PC-3 (cell line): ENCODE results near the gene NNMT. TPM values are rescaled to one million over a fixed set of nuclear protein-coding genes. Genes with fewer than 3 reads are reported as not detected.

Source experiments
- ATAC-seq: fragments of 200-7000 bp; cut with Tn5 transposase; 2 replicates; pipeline ENCODE4 v1.9.1; 2020; ENCODE audit warnings: mild to moderate bottlenecking, moderate library complexity
- BruUV-seq: library from RNA; stranded (reverse); fragments of 400-500 nt; replicated peaks from 2 replicates; lab custom pipeline; 2021; lab: Mats Ljungman, UMichigan
- CTCF ChIA-PET: fragments of 300-600 bp; sonication (Branson Sonifier 250); formaldehyde crosslinking; loops from one replicate; lab custom pipeline; 2022; ENCODE audit warnings: antibody characterized with exemption; lab: Charles Lee
- POLR2A ChIA-PET: fragments of 300-600 bp; sonication (Branson Sonifier 250); formaldehyde crosslinking; loops from one replicate; lab custom pipeline; 2022; ENCODE audit warnings: antibody characterized with exemption; ENCODE audit not compliant: unreplicated experiment; lab: Charles Lee
- DNase-seq: peaks from one replicate; pipeline ENCODE4 v3.0.0-alpha.2; 2015
- H2AFZ ChIP-seq: fragments of 300-600 bp; sonication (generic); 2 replicates; pipeline ENCODE4 v1.6.0; 2016; ENCODE audit warnings: antibody characterized with exemption, low read length
- H3F3A ChIP-seq: fragments of 300-600 bp; sonication (generic); one replicate; pipeline ENCODE4 v1.6.0; 2017; ENCODE audit warnings: antibody characterized with exemption, low read length, control low read depth, mild to moderate bottlenecking; ENCODE audit not compliant: unreplicated experiment
- H3K27ac ChIP-seq: fragments of 300-600 bp; sonication (generic); 2 replicates; pipeline ENCODE4 v1.5.1; 2016; ENCODE audit warnings: mild to moderate bottlenecking, low read length
- H3K27me3 ChIP-seq: fragments of 300-600 bp; sonication (generic); 2 replicates; pipeline ENCODE4 v1.6.1; 2016; ENCODE audit warnings: low read length, mixed read lengths
- H3K36me3 ChIP-seq: fragments of 300-600 bp; sonication (generic); 2 replicates; pipeline ENCODE4 v1.6.1; 2016; ENCODE audit warnings: low read depth, mixed run types, low read length, mixed read lengths
- H3K4me1 ChIP-seq: fragments of 300-600 bp; sonication (generic); 2 replicates; pipeline ENCODE4 v1.5.1; 2016; ENCODE audit warnings: low read length; ENCODE audit not compliant: insufficient read depth
- H3K4me2 ChIP-seq: fragments of 300-600 bp; sonication (generic); 2 replicates; pipeline ENCODE4 v1.6.0; 2016; ENCODE audit warnings: low read length
- H3K4me3 ChIP-seq: fragments of 300-600 bp; sonication (generic); 2 replicates; pipeline ENCODE4 v1.5.1; 2016; ENCODE audit warnings: mild to moderate bottlenecking, low read length, mixed read lengths
- H3K79me2 ChIP-seq: fragments of 300-600 bp; sonication (generic); 2 replicates; pipeline ENCODE4 v1.6.1; 2017; ENCODE audit warnings: low read length, mixed read lengths
- H3K9ac ChIP-seq: fragments of 300-600 bp; sonication (generic); 2 replicates; pipeline ENCODE4 v1.6.0; 2016; ENCODE audit warnings: mild to moderate bottlenecking, low read length
- H3K9me2 ChIP-seq: fragments of 300-600 bp; sonication (generic); replicated peaks from 2 replicates; pipeline ENCODE4 v1.6.1; 2016; ENCODE audit warnings: mixed run types, low read length, mixed read lengths
- H3K9me3 ChIP-seq: fragments of 300-600 bp; sonication (generic); 2 replicates; pipeline ENCODE4 v1.6.1; 2016; ENCODE audit warnings: low read length, mixed read lengths
- H4K20me1 ChIP-seq: fragments of 300-600 bp; sonication (generic); 2 replicates; pipeline ENCODE4 v1.6.1; 2016; ENCODE audit warnings: low read length, mixed read lengths
- EZH2 ChIP-seq: fragments of 300-600 bp; sonication (generic); IDR thresholded peaks from one replicate; pipeline ENCODE4 v1.6.1; 2017; ENCODE audit warnings: antibody characterized with exemption, mild to moderate bottlenecking, low read length; ENCODE audit not compliant: unreplicated experiment
- EZH2phosphoT487 ChIP-seq: fragments of 300-600 bp; sonication (generic); IDR thresholded peaks from 2 replicates; pipeline ENCODE4 v1.6.1; 2018; ENCODE audit warnings: mild to moderate bottlenecking, antibody characterized with exemption, low read length, borderline replicate concordance
- intact Hi-C: fragments of 100-400 bp; cut with micrococcal nuclease; formaldehyde crosslinking; loops from 2 replicates; pipeline ENCODE4 v1.9.0; 2023
- total RNA-seq: library from RNA; depleted of rRNA; stranded (reverse); fragments of >200 nt; gene quantifications from 2 replicates; pipeline ENCODE4 v1.2.3, GENCODE V29; 2014
- TF ChIP-seq, protein P1 (sequence below): fragments of 300-600 bp; sonication (generic); conservative IDR thresholded peaks from 2 replicates; pipeline ENCODE4 v1.5.1; 2017; ENCODE audit warnings: antibody characterized with exemption, low read depth, mild to moderate bottlenecking, low read length

The NNMT gene
- total RNA-seq, 1 experiment from 2014 or later: 23.3 TPM

DNA sequence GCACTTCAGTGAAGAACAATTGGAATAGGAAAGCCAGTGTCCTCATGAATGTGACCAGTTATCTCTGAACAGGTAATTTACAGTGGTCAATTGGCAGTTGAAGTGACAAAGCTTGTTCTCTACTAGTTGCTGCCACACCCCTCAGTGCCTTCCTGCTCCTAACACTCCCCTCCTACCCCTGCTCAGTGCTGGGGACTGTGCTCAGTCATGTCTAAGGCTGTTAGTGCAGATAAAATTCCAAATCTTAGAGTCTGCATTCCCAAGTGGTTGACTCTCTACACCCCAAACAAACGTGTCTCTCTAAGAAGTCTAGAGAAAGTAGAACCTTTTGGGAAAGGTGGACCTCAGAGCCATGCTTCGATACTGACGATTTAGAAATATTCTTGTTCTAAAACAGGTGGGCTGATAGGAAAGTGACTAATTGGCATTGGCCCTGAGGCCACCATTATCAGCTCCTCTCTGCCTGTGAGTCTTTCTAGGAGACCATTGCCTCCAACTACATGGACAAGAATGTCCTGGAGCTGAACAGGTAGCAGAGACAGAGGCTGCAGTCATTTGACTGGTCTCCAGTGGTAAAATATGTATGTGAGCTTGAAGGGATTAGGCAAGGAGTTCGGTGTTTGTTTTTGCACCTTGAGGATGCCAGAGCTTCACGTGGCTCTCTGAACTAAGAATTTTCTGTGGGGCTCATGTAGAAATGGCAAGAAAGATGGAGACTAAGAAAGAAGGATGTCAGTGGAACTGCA, 22.1 kb upstream of the NNMT start:
- Histone ChIP-seq H4K20me1 (no peaks in the 10 kb centered on the region), H3K9ac (no peak overlapping the region), H3K4me3 (no peak overlapping the region), H3K79me2 (no peaks in the 10 kb centered on the region), H3K4me1 (no peaks in the 10 kb centered on the region), H3K9me2 (no peaks in the 10 kb centered on the region), H3K27me3 (peaks cover 71% of the 10 kb centered on the region), H3K27ac (no peak overlapping the region), H2AFZ (no peak overlapping the region), H3K9me3 (no peaks in the 10 kb centered on the region), H3F3A (no peaks in the 10 kb centered on the region), H3K36me3 (no peaks in the 10 kb centered on the region), H3K4me2 (no peak overlapping the region)
- intact Hi-C loops: no loop called here
- DNase-seq (no peak), ATAC-seq (no peak)
- no TSS peak for BruUV-seq
- TF ChIP-seq EZH2 (no peak), EZH2phosphoT487 (no peak)
- TF ChIP-seq, protein P1, sequence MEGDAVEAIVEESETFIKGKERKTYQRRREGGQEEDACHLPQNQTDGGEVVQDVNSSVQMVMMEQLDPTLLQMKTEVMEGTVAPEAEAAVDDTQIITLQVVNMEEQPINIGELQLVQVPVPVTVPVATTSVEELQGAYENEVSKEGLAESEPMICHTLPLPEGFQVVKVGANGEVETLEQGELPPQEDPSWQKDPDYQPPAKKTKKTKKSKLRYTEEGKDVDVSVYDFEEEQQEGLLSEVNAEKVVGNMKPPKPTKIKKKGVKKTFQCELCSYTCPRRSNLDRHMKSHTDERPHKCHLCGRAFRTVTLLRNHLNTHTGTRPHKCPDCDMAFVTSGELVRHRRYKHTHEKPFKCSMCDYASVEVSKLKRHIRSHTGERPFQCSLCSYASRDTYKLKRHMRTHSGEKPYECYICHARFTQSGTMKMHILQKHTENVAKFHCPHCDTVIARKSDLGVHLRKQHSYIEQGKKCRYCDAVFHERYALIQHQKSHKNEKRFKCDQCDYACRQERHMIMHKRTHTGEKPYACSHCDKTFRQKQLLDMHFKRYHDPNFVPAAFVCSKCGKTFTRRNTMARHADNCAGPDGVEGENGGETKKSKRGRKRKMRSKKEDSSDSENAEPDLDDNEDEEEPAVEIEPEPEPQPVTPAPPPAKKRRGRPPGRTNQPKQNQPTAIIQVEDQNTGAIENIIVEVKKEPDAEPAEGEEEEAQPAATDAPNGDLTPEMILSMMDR: no peak
- POLR2A ChIA-PET: no interaction called here
- CTCF ChIA-PET: no interaction called here

DNA sequence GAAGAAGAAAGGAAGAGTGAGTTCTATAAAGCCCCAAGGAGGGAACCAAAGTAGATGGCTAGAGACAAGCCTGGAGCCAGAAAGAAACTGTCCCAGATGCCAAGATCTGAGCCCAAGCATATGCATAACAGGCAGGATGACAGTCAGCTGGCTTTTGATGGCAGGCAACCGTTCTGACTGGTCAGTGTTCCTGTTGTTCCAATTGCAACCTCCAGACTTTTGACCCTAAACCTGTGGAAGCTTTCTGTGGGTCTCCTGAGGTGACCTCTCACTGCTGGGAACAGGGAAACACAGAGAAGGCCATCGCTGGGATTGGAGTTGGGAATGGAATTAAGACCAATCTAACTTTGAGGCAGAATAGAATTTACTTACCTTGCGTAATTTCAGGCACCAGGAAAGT, 21.6 kb upstream of the NNMT start:
- H3K27ac ChIP-seq: no peak overlapping the region
- no peaks in the 10 kb centered on the region for H3K36me3 ChIP-seq
- DNase-seq (no peak), ATAC-seq (no peak)
- peaks cover 2% of the 10 kb centered on the region for H3K4me1 ChIP-seq
- intact Hi-C loops: no loop called here
- H3K79me2 ChIP-seq: no peaks in the 10 kb centered on the region
- H3K4me3 ChIP-seq: no peak overlapping the region
- no peak overlapping the region for H3K4me2 ChIP-seq
- H4K20me1 ChIP-seq: no peaks in the 10 kb centered on the region
- CTCF ChIA-PET: no interaction called here
- no peak overlapping the region for H2AFZ ChIP-seq
- no TSS peak for BruUV-seq
- TF ChIP-seq EZH2phosphoT487 (no peak), EZH2 (no peak)
- TF ChIP-seq, protein P1: no peak
- peaks cover 66% of the 10 kb centered on the region for H3K27me3 ChIP-seq
- no peaks in the 10 kb centered on the region for H3F3A ChIP-seq
- no peaks in the 10 kb centered on the region for H3K9me2 ChIP-seq
- H3K9me3 ChIP-seq: no peaks in the 10 kb centered on the region
- no peak overlapping the region for H3K9ac ChIP-seq
- POLR2A ChIA-PET: no interaction called here

DNA sequence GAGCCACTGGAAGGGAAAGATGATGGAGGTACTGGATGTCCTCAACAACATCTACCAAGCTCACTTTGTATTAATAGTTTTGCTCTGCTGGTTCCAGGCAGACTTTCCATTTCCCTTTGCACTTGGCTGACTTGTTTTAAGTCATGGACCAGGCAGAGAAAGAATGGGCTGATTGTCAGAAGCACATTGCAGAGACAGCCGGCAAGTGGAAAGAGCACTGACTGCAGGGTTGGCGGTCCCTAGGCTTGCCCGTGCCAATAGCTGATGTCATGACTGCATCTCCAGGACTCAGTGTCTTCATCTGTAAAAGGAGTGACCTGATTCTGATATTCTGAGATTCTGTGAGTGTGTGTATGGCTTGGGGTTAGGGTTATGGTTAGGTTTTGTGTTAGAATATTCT, 20.9 kb upstream of the NNMT start:
- H3K4me3 ChIP-seq: no peak overlapping the region
- ChIA-PET CTCF (no interaction called here), POLR2A (no interaction called here)
- intact Hi-C loops: no loop called here
- H3K79me2 ChIP-seq: no peaks in the 10 kb centered on the region
- no peak for TF ChIP-seq EZH2
- no peak for TF ChIP-seq EZH2phosphoT487
- TF ChIP-seq, protein P1: no peak
- no peaks in the 10 kb centered on the region for H3K36me3 ChIP-seq
- no peaks in the 10 kb centered on the region for H3F3A ChIP-seq
- peaks cover 8% of the 10 kb centered on the region for H3K4me1 ChIP-seq
- no peak overlapping the region for H3K4me2 ChIP-seq
- no peak overlapping the region for H3K27ac ChIP-seq
- BruUV-seq: no TSS peak
- no peak overlapping the region for H3K9ac ChIP-seq
- peaks cover 60% of the 10 kb centered on the region for H3K27me3 ChIP-seq
- H4K20me1 ChIP-seq: no peaks in the 10 kb centered on the region
- ATAC-seq (no peak), DNase-seq (no peak)
- H3K9me2 ChIP-seq: no peaks in the 10 kb centered on the region
- no peaks in the 10 kb centered on the region for H3K9me3 ChIP-seq
- no peak overlapping the region for H2AFZ ChIP-seq
